H1 (cell line): ENCODE results near the gene IL2RA. TPM values are rescaled to one million over a fixed set of nuclear protein-coding genes. Genes with fewer than 3 reads are reported as not detected.
A peak's percentile ranks its signal among the peaks of the same experiment; 100 is the strongest.

ENCODE experiments used
- CTCF ChIA-PET: fragments of 300-600 bp; sonication (Branson Sonifier 250); formaldehyde crosslinking; loops from one replicate; lab custom pipeline; 2021; ENCODE audit not compliant: partially characterized antibody; lab: Charles Lee
- POLR2A ChIA-PET: fragments of 300-600 bp; sonication (Branson Sonifier 250); formaldehyde crosslinking; loops from one replicate; lab custom pipeline; 2021; ENCODE audit warnings: inconsistent platforms; ENCODE audit not compliant: partially characterized antibody; lab: Charles Lee
- DNase-seq, 2 experiments: peaks; one replicate each; pipeline versions ENCODE4 v3.0.0 to v3.0.0-alpha.2; 2010 to 2022; ENCODE audit warnings: low spot score in 2 of 2, low read depth in 1 of 2, mixed read lengths in 1 of 2
- FAIRE-seq: peaks from 2 replicates; lab custom pipeline; 2011; peaks lifted over from hg19 to GRCh38; lab: Jason Lieb, UNC
- H2AFZ ChIP-seq: 2 replicates; pipeline ENCODE4 v1.8.1; 2012; ENCODE audit warnings: low read length, inconsistent platforms
- H2AK5ac ChIP-seq: 2 replicates; pipeline ENCODE4 v1.6.1; 2013; ENCODE audit warnings: low read depth, low read length
- H2BK120ac ChIP-seq: replicated peaks from 2 replicates; pipeline ENCODE3; 2013; ENCODE audit warnings: low read depth, low read length, inconsistent platforms
- H2BK12ac ChIP-seq: 2 replicates; pipeline ENCODE4 v1.6.1; 2013; ENCODE audit warnings: low read depth, low read length
- H2BK15ac ChIP-seq: 2 replicates; pipeline ENCODE4 v1.6.1; 2013; ENCODE audit warnings: low read length
- H2BK20ac ChIP-seq: 2 replicates; pipeline ENCODE4 v1.6.1; 2013; ENCODE audit warnings: low read length
- H2BK5ac ChIP-seq: 2 replicates; pipeline ENCODE4 v1.6.1; 2013; ENCODE audit warnings: low read depth, low read length
- H3K14ac ChIP-seq: 2 replicates; pipeline ENCODE4 v1.6.1; 2013; ENCODE audit warnings: inconsistent platforms; ENCODE audit not compliant: insufficient read length
- H3K18ac ChIP-seq: 2 replicates; pipeline ENCODE4 v1.6.1; 2013; ENCODE audit warnings: low read length; ENCODE audit errors: extremely low read depth
- H3K23ac ChIP-seq: 2 replicates; pipeline ENCODE4 v1.6.1; 2013; ENCODE audit warnings: inconsistent platforms; ENCODE audit not compliant: insufficient read length
- H3K23me2 ChIP-seq: 2 replicates; pipeline ENCODE4 v1.6.1; 2013; ENCODE audit warnings: low read depth, low read length
- H3K27ac ChIP-seq: 2 replicates; pipeline ENCODE4 v1.6.1; 2011; ENCODE audit warnings: low read depth, low read length, inconsistent platforms
- H3K27me3 ChIP-seq, 4 experiments: replicated peaks in 1 of 4; 1 replicate in 1 of 4; 2 replicates in 3 of 4; pipeline versions ENCODE4 v1.6.1 to v1.8.1; 2011 to 2013; ENCODE audit warnings: low read length in 3 of 4, mild to moderate bottlenecking in 3 of 4, inconsistent platforms in 2 of 4, mixed read lengths in 2 of 4, moderate library complexity in 1 of 4; ENCODE audit not compliant: control insufficient read depth in 3 of 4, insufficient read depth in 3 of 4; ENCODE audit errors: extremely low read depth in 1 of 4
- H3K36me3 ChIP-seq, 4 experiments: 2 replicates each; pipeline versions ENCODE4 v1.6.1 to v1.8.1; 2011 to 2013; ENCODE audit warnings: mild to moderate bottlenecking in 4 of 4, low read length in 3 of 4, moderate library complexity in 2 of 4, control low read depth in 1 of 4, inconsistent platforms in 1 of 4; ENCODE audit not compliant: insufficient read depth in 4 of 4, control insufficient read depth in 2 of 4
- H3K4ac ChIP-seq: replicated peaks from 2 replicates; pipeline ENCODE3; 2013; ENCODE audit warnings: low read length, low read depth, mixed read lengths, inconsistent platforms; ENCODE audit not compliant: insufficient read length
- H3K4me1 ChIP-seq, 4 experiments: replicated peaks in 1 of 4; 1 replicate in 1 of 4; 2 replicates in 3 of 4; pipeline versions ENCODE4 v1.6.1 to v1.8.1; 2011 to 2013; ENCODE audit warnings: low read length in 3 of 4, inconsistent platforms in 2 of 4, mixed read lengths in 1 of 4; ENCODE audit not compliant: insufficient read depth in 4 of 4, control insufficient read depth in 3 of 4
- H3K4me2 ChIP-seq, 2 experiments: 2 replicates each; pipeline versions ENCODE4 v1.6.1 to v1.8.1; 2011 to 2013; ENCODE audit warnings: low read depth in 2 of 2, low read length in 2 of 2, control low read depth in 1 of 2, inconsistent platforms in 1 of 2, mild to moderate bottlenecking in 1 of 2; ENCODE audit not compliant: insufficient read depth in 1 of 2
- H3K4me3 ChIP-seq, 4 experiments: fragments of 200-600, 300-600 bp in 1 of 4; sonication (generic), shearing (Covaris generic), sonication (Bioruptor Twin) in 1 of 4; 2 replicates each; pipeline versions ENCODE4 v1.5.1 to v1.8.1; 2011 to 2016; ENCODE audit warnings: low read length in 4 of 4, low read depth in 3 of 4, control low read depth in 2 of 4, inconsistent platforms in 2 of 4, mild to moderate bottlenecking in 2 of 4, mixed read lengths in 1 of 4, moderate library complexity in 1 of 4; ENCODE audit not compliant: insufficient read depth in 2 of 4; ENCODE audit errors: extremely low read depth in 1 of 4
- H3K56ac ChIP-seq: replicated peaks from 2 replicates; pipeline ENCODE3; 2013; ENCODE audit warnings: low read depth, mild to moderate bottlenecking, mixed read lengths, low read length, inconsistent platforms; ENCODE audit not compliant: insufficient read length
- H3K79me1 ChIP-seq: 2 replicates; pipeline ENCODE4 v1.6.1; 2013; ENCODE audit warnings: low read depth, low read length, control low read depth
- H3K79me2 ChIP-seq, 2 experiments: 2 replicates each; pipeline versions ENCODE4 v1.6.1 to v1.8.1; 2012 to 2013; ENCODE audit warnings: low read length in 2 of 2, mild to moderate bottlenecking in 2 of 2, inconsistent platforms in 1 of 2; ENCODE audit not compliant: insufficient read depth in 2 of 2, control insufficient read depth in 1 of 2
- H3K9ac ChIP-seq, 4 experiments: replicated peaks in 1 of 4; 1 replicate in 1 of 4; 2 replicates in 3 of 4; pipeline versions ENCODE4 v1.6.1 to v1.8.1; 2011 to 2013; ENCODE audit warnings: low read depth in 3 of 4, low read length in 3 of 4, control low read depth in 2 of 4, mild to moderate bottlenecking in 2 of 4, moderate library complexity in 2 of 4, inconsistent platforms in 1 of 4; ENCODE audit errors: extremely low read depth in 1 of 4
- H3K9me3 ChIP-seq, 2 experiments: 2 replicates each; pipeline versions ENCODE4 v1.6.1 to v1.8.1; 2012 to 2013; ENCODE audit warnings: mild to moderate bottlenecking in 2 of 2, moderate library complexity in 2 of 2, control low read depth in 1 of 2, inconsistent platforms in 1 of 2, low read depth in 1 of 2, low read length in 1 of 2, mixed read lengths in 1 of 2; ENCODE audit not compliant: insufficient read depth in 2 of 2
- H4K20me1 ChIP-seq, 2 experiments: replicated peaks in 1 of 2; 2 replicates each; pipeline versions ENCODE3 to v1.8.1; 2011 to 2013; ENCODE audit warnings: inconsistent platforms in 2 of 2, low read length in 2 of 2, mild to moderate bottlenecking in 1 of 2; ENCODE audit not compliant: insufficient read depth in 2 of 2, control insufficient read depth in 1 of 2
- H4K5ac ChIP-seq: 2 replicates; pipeline ENCODE4 v1.6.1; 2013; ENCODE audit warnings: low read length, low read depth, mixed read lengths, inconsistent platforms; ENCODE audit not compliant: insufficient read length
- H4K8ac ChIP-seq: 2 replicates; pipeline ENCODE4 v1.8.0; 2013; ENCODE audit warnings: mild to moderate bottlenecking, moderate library complexity, low read length, inconsistent platforms; ENCODE audit not compliant: insufficient read depth; ENCODE audit errors: extremely low read depth
- H4K91ac ChIP-seq: replicated peaks from 2 replicates; pipeline ENCODE3; 2013; ENCODE audit warnings: low read length, mixed read lengths, inconsistent platforms; ENCODE audit not compliant: insufficient read length
- BACH1 ChIP-seq: IDR thresholded peaks from 2 replicates; pipeline ENCODE4 v1.6.1; 2012; ENCODE audit warnings: low read length, improper control_type of control experiment
- BCL11A ChIP-seq, 2 experiments: IDR thresholded peaks; one replicate each; pipeline ENCODE4 v1.6.1; 2011; ENCODE audit warnings: low read depth in 2 of 2, low read length in 2 of 2, mild to moderate bottlenecking in 2 of 2
- CBX8 ChIP-seq: fragments of 300-800, 300-1000 bp; sonication (generic); IDR thresholded peaks from 2 replicates; pipeline ENCODE4 v1.7.1; 2016; ENCODE audit warnings: low read depth, low read length, borderline replicate concordance
- FOSL1 ChIP-seq: IDR thresholded peaks from 2 replicates; pipeline ENCODE4 v1.6.1; 2011; ENCODE audit warnings: mild to moderate bottlenecking, low read depth, low read length, moderate library complexity; ENCODE audit not compliant: insufficient read depth
- KDM1A ChIP-seq: fragments of 200-600, 300-600 bp; sonication (generic); IDR thresholded peaks from 2 replicates; pipeline ENCODE4 v1.7.1; 2016; ENCODE audit warnings: mild to moderate bottlenecking, low read length, borderline replicate concordance
- RAD21 ChIP-seq, 2 experiments: IDR thresholded peaks in 1 of 2; conservative IDR thresholded peaks in 1 of 2; 2 replicates each; pipeline ENCODE4 v1.6.1; 2011; ENCODE audit warnings: low read depth in 2 of 2, low read length in 2 of 2, improper control_type of control experiment in 1 of 2, inconsistent platforms in 1 of 2, mild to moderate bottlenecking in 1 of 2, moderate library complexity in 1 of 2
- RFX5 ChIP-seq: IDR thresholded peaks from 2 replicates; pipeline ENCODE4 v1.6.1; 2011; ENCODE audit warnings: low read depth, low read length, improper control_type of control experiment, borderline replicate concordance
- SIRT6 ChIP-seq: IDR thresholded peaks from one replicate; pipeline ENCODE4 v1.7.1; 2012; ENCODE audit warnings: low read length, inconsistent platforms
- WGBS, 2 experiments: shearing (Covaris generic) in 1 of 2; methylation state at CpG; one replicate each; pipeline versions ENCODE4 v1.1.6 to v1.1.7; 2013 to 2015; ENCODE audit warnings: low lambda C conversion rate in 2 of 2, mixed read lengths in 2 of 2, inconsistent platforms in 1 of 2, low coverage in 1 of 2, missing lambda C conversion rate in 1 of 2; ENCODE audit not compliant: insufficient replicate concordance in 2 of 2, insufficient coverage in 1 of 2, insufficient read length in 1 of 2; ENCODE audit errors: extremely low coverage in 1 of 2, missing lambda C conversion rate in 1 of 2; 5-methylcytosine and 5-hydroxymethylcytosine counted together
- polyA plus RNA-seq, 7 experiments: library from polyadenylated mRNA; depleted of rRNA in 3 of 7; stranded (reverse) in 5 of 7; unstranded in 2 of 7; fragments of >200 nt in 5 of 7; fragments of 200-250 nt in 2 of 7; gene quantifications; 1 replicate in 5 of 7; 2 replicates in 1 of 7; 4 replicates in 1 of 7; pipeline versions ENCODE4 v1.2.1 to v1.2.3, GENCODE V29; 2011 to 2013; ENCODE audit warnings: missing spikeins in 2 of 7, mixed read lengths in 2 of 7
- total RNA-seq: library from RNA; stranded (reverse); fragmentation: NEBNext Ultra II Directional; extraction: Animal tissue kit (Norgen Biotek cat#: 25700); gene quantifications from 2 replicates; pipeline ENCODE4 v1.2.1, GENCODE V29; 2021
- TF ChIP-seq, protein P1 (sequence below), 3 experiments: IDR thresholded peaks; 1 replicate in 2 of 3; 2 replicates in 1 of 3; pipeline versions ENCODE4 v1.5.1 to v1.6.1; 2011; ENCODE audit warnings: low read length in 3 of 3, mild to moderate bottlenecking in 3 of 3, inconsistent platforms in 2 of 3, low read depth in 1 of 3, moderate library complexity in 1 of 3; ENCODE audit not compliant: insufficient read depth in 1 of 3; ENCODE audit errors: control extremely low read depth in 1 of 3

Gene IL2RA
- total and polyA plus RNA-seq, 2 of the 8 experiments (the other 6 are each of a cell fraction or from before 2014, with no cell fraction given), result not detected

DNA sequence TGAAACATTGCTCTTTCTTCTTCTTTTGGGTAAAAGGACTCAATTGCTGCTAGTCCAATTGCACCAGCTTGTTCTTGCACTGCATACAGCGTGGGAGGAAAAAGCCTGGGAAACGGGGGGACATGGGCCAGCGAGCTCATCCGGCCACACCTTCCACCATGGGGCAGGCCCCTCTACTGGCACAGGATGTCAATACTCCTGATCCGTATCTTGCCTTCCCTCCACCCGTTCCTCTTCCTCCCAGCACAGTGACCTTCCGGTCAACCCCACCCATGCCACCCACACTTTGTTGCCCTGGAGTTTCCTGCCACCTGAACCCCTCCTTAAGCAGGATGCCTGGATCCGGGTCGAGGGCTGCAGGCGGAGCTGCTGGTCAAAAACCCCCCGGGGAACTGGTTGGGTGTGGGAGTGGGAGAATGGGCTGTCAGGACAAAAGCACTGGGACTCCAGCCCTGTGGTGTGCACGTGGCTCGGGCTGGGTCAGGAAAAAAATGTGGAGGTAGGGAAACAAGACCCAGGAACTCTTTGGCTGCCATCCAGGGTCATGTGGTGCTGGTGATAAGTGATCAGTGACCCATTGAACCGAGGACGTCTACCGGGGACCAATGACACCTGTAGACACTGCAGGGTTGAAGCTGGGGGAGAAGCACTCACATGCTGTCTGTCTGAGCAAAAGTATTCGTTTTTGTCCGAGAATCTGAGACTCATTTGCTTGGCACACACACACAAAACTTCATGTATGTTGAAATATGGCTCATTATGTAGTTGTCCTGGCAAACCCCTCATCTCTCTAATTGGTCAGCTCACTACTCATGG is 8.1 kb downstream of the IL2RA start:
- no peaks in the 10 kb centered on the region for H3K23me2 ChIP-seq
- H4K8ac ChIP-seq, result peak overlapping the region; percentile 17; the same call in 1 of the 2 replicates
- H2AK5ac ChIP-seq, result no peak overlapping the region
- no peak overlapping the region for H3K27ac ChIP-seq
- no peaks in the 10 kb centered on the region for H3K27me3 ChIP-seq
- H2BK20ac ChIP-seq, result no peak overlapping the region
- no peak overlapping the region for H4K91ac ChIP-seq
- DNase-seq (peak in 1 of 2 experiments; percentile 34), FAIRE-seq (no peak)
- H3K79me1 ChIP-seq, result no peaks in the 10 kb centered on the region
- H3K9ac ChIP-seq, result no peak overlapping the region
- H2AFZ ChIP-seq, result no peak overlapping the region
- ChIA-PET CTCF (interaction anchor here (0.7 to 1.3 kb wide), 4 partner anchors 11 to 32 kb away, joined by 3 to 5 read pairs (median 3); no protein-coding TSS in a partner anchor), POLR2A (interaction anchor here (0.7 to 1.0 kb wide), 2 partner anchors 9 to 149 kb away, joined by 3 read pairs; partner anchors contain the start of gene PFKFB3)
- no peak overlapping the region for H2BK120ac ChIP-seq
- no peaks in the 10 kb centered on the region for H4K20me1 ChIP-seq
- no peak overlapping the region for H3K23ac ChIP-seq
- no peaks in the 10 kb centered on the region for H3K79me2 ChIP-seq
- 87% methylated on average over 18 of the region's 18 CpGs; no CpG with 5 or more reads in 1 of the 2 experiments for WGBS, 2 experiments
- no peak overlapping the region for H3K4me2 ChIP-seq
- H3K4me1 ChIP-seq, result peaks cover 0 to 2% (median 0%) of the 10 kb centered on the region in 4 experiments; a peak in 1 of 7 replicates
- H2BK15ac ChIP-seq, result no peak overlapping the region
- no peaks in the 10 kb centered on the region for H3K36me3 ChIP-seq
- no peak overlapping the region for H4K5ac ChIP-seq
- H3K4ac ChIP-seq, result no peak overlapping the region
- H3K9me3 ChIP-seq, result no peaks in the 10 kb centered on the region
- no peak overlapping the region for H3K56ac ChIP-seq
- H3K4me3 ChIP-seq, result no peak overlapping the region
- H2BK5ac ChIP-seq, result no peak overlapping the region
- H3K14ac ChIP-seq, result no peak overlapping the region
- H2BK12ac ChIP-seq, result no peak overlapping the region
- no peak overlapping the region for H3K18ac ChIP-seq
- no peak for TF ChIP-seq CBX8
- TF ChIP-seq, protein P1, sequence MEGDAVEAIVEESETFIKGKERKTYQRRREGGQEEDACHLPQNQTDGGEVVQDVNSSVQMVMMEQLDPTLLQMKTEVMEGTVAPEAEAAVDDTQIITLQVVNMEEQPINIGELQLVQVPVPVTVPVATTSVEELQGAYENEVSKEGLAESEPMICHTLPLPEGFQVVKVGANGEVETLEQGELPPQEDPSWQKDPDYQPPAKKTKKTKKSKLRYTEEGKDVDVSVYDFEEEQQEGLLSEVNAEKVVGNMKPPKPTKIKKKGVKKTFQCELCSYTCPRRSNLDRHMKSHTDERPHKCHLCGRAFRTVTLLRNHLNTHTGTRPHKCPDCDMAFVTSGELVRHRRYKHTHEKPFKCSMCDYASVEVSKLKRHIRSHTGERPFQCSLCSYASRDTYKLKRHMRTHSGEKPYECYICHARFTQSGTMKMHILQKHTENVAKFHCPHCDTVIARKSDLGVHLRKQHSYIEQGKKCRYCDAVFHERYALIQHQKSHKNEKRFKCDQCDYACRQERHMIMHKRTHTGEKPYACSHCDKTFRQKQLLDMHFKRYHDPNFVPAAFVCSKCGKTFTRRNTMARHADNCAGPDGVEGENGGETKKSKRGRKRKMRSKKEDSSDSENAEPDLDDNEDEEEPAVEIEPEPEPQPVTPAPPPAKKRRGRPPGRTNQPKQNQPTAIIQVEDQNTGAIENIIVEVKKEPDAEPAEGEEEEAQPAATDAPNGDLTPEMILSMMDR (IDR thresholded peaks at IDR 0.05; ENCODE audit: control extremely low read depth in 1 of 3, insufficient read depth in 1 of 3, low read depth in 1 of 3, low read length in 3 of 3), result no peak
- TF ChIP-seq KDM1A, result no peak
- no peak for TF ChIP-seq RFX5
- no peak for TF ChIP-seq BCL11A (IDR thresholded peaks at IDR 0.05; ENCODE audit: low read depth in 2 of 2, low read length in 2 of 2)
- no peak for TF ChIP-seq FOSL1
- no peak for TF ChIP-seq RAD21 (IDR thresholded peaks at IDR 0.05 in 1 of 2, conservative IDR thresholded peaks at IDR 0.05 in 1 of 2; ENCODE audit: low read depth in 2 of 2, low read length in 2 of 2)
- TF ChIP-seq BACH1, result no peak
- TF ChIP-seq SIRT6, result no peak
